ENCODE data around the gene GLOD4. TPM values are rescaled to one million over a fixed set of nuclear protein-coding genes. Genes with fewer than 3 reads are reported as not detected.

GLOD4 gene
- total and polyA plus RNA-seq, 2 experiments from 2014 or later: 68.1 to 120 TPM

DNA sequence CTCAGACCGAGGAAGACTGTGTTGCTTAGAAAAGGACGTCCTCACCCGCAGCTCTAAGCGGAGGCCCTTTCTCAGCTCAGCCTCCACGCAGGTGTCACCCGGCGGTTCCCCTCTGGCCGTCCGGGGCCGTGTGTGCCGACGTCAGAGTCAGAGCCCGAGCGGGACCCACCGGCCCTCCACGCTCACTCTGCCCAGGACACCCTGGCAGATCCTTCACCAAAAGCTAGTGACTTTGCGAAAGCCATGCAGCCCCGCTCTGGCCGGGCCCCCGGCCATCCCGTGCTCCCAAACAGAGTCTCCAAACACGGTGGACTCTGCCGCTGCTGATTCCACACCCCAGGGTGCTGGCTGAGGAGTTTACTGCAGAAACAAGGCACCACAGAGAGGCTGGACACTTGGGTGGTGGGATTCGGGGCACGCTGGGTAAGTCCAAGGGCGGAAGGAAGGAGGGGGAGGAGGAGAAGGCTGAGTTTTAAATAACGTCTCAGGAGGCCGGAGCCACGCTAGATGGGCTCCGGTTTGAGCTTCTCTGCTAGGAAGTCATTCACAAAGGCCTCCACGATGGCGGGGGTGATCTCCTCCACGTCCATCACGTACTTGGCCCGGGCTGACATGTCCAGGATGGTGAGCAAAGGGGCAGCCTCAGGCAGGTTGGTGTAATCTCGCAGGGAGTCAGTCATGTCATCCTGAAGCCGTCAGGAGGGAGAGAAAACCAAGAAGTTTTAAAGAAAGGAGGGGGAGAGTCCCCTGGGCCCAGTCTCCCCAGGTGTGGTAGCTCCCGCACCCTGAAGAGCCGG, 18.6 kb upstream of the GLOD4 start:
- Histone ChIP-seq H3K9me3 (ENCODE audit: low read depth) (no peaks in the 10 kb centered on the region), H3K79me2 (no peaks in the 10 kb centered on the region), H3K36me3 (replicated peaks; ENCODE audit: insufficient read depth, low read depth) (no peaks in the 10 kb centered on the region), H3K4me3 (no peak overlapping the region), H3K4me1 (ENCODE audit: insufficient read depth) (no peaks in the 10 kb centered on the region), H3K27me3 (no peaks in the 10 kb centered on the region), H3K27ac (no peak overlapping the region), H4K20me1 (ENCODE audit: insufficient read depth, poor library complexity, severe bottlenecking) (no peaks in the 10 kb centered on the region), H3K9me2 (replicated peaks; ENCODE audit: insufficient read depth) (no peaks in the 10 kb centered on the region), H2AFZ (no peak overlapping the region), H3K4me2 (no peak overlapping the region)
- TF ChIP-seq, protein P1, sequence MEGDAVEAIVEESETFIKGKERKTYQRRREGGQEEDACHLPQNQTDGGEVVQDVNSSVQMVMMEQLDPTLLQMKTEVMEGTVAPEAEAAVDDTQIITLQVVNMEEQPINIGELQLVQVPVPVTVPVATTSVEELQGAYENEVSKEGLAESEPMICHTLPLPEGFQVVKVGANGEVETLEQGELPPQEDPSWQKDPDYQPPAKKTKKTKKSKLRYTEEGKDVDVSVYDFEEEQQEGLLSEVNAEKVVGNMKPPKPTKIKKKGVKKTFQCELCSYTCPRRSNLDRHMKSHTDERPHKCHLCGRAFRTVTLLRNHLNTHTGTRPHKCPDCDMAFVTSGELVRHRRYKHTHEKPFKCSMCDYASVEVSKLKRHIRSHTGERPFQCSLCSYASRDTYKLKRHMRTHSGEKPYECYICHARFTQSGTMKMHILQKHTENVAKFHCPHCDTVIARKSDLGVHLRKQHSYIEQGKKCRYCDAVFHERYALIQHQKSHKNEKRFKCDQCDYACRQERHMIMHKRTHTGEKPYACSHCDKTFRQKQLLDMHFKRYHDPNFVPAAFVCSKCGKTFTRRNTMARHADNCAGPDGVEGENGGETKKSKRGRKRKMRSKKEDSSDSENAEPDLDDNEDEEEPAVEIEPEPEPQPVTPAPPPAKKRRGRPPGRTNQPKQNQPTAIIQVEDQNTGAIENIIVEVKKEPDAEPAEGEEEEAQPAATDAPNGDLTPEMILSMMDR (IDR thresholded peaks at IDR 0.05; ENCODE audit: poor library complexity): no peak
- TF ChIP-seq EZH2 (IDR thresholded peaks at IDR 0.05; ENCODE audit: borderline replicate concordance): no peak
- no peak for TF ChIP-seq EZH2phosphoT487 (IDR thresholded peaks at IDR 0.05; ENCODE audit: low read depth, severe bottlenecking, unreplicated experiment)
- 93% methylated on average over 39 of the region's 39 CpGs for WGBS (ENCODE audit: low lambda C conversion rate, missing lambda C conversion rate)
- DNase-seq (ENCODE audit: low spot score): no peak

DNA sequence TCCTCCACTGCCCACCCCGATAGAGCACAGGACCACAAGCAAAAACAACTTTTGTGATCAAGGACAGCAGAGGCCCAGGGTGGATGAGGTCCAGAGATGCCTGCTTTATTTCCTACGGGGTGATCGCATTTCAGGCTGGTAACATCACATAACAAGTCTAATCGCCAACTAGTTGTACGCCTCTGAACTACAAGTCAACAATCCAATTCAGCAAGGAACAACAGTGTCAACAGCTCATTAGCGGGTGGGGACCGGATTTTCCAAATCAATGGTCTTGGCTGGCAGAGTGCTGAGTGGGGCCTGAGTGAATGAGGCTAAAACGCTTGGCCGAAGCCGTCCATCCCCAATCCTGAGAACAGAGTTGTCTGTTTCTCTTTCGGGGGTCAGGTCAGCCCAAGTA, 17.2 kb upstream of the GLOD4 start:
- Histone ChIP-seq H3K9me3 (ENCODE audit: low read depth) (no peaks in the 10 kb centered on the region), H3K27ac (no peak overlapping the region), H2AFZ (no peak overlapping the region), H3K4me2 (no peak overlapping the region), H3K79me2 (no peaks in the 10 kb centered on the region), H3K4me1 (ENCODE audit: insufficient read depth) (peaks cover 7% of the 10 kb centered on the region), H3K27me3 (no peaks in the 10 kb centered on the region), H3K36me3 (replicated peaks; ENCODE audit: insufficient read depth, low read depth) (no peaks in the 10 kb centered on the region), H4K20me1 (ENCODE audit: insufficient read depth, poor library complexity, severe bottlenecking) (no peaks in the 10 kb centered on the region), H3K4me3 (no peak overlapping the region), H3K9me2 (replicated peaks; ENCODE audit: insufficient read depth) (no peaks in the 10 kb centered on the region)
- no peak for DNase-seq (ENCODE audit: low spot score)
- TF ChIP-seq EZH2phosphoT487 (IDR thresholded peaks at IDR 0.05; ENCODE audit: low read depth, severe bottlenecking, unreplicated experiment) (no peak), EZH2 (IDR thresholded peaks at IDR 0.05; ENCODE audit: borderline replicate concordance) (no peak)
- TF ChIP-seq, protein P1 (IDR thresholded peaks at IDR 0.05; ENCODE audit: poor library complexity): no peak
- WGBS (ENCODE audit: low lambda C conversion rate, missing lambda C conversion rate): 92% methylated on average over 11 of the region's 11 CpGs

DNA sequence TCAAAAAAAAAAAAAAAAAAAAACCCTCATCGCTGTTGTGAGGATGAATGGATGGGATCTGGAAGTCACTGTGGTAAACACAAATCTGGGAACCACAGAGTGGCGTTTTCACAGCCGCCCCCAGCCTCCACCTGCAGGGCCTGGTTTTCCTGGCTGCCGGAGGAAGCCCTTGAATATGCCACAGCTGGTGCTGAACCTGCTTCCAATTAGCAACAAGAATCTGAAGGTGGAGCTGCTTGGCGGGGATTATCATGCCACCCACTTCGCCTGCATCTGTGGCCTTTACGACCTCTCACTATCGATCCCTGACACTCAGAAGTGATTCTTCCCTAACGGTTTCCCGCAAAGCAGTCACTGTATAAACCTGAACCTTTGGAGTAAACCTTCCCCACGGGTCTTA, 16.2 kb upstream of the GLOD4 start:
- no peak for DNase-seq (ENCODE audit: low spot score)
- H3K4me1 ChIP-seq (ENCODE audit: insufficient read depth): peaks cover 7% of the 10 kb centered on the region
- TF ChIP-seq, protein P1 (IDR thresholded peaks at IDR 0.05; ENCODE audit: poor library complexity): no peak

More for the DNA sequence above, 16.2 kb upstream of the GLOD4 start:
- whole genome bisulfite sequencing (ENCODE audit: low lambda C conversion rate, missing lambda C conversion rate): 59% methylated on average over 11 of the region's 11 CpGs
- Histone ChIP-seq H3K27ac (no peak overlapping the region), H3K9me3 (ENCODE audit: low read depth) (no peaks in the 10 kb centered on the region), H3K4me2 (no peak overlapping the region), H3K4me3 (no peak overlapping the region), H3K36me3 (replicated peaks; ENCODE audit: insufficient read depth, low read depth) (no peaks in the 10 kb centered on the region), H4K20me1 (ENCODE audit: insufficient read depth, poor library complexity, severe bottlenecking) (no peaks in the 10 kb centered on the region), H3K9me2 (replicated peaks; ENCODE audit: insufficient read depth) (no peaks in the 10 kb centered on the region), H3K27me3 (no peaks in the 10 kb centered on the region), H2AFZ (no peak overlapping the region), H3K79me2 (no peaks in the 10 kb centered on the region)
